Transverse colon (tissue), 4 donors: ENCODE data around the gene LEP. TPM values are rescaled to one million over a fixed set of nuclear protein-coding genes. Genes with fewer than 3 reads are reported as not detected.

ENCODE experiments used
- DNase-seq: peaks from one replicate; pipeline ENCODE4 v3.0.0-alpha.2; 2019
- H3K27ac ChIP-seq, 4 donors: fragments of 200-600 bp; sonication (generic); 2 replicates each; pipeline ENCODE4 v1.5.1; 2016 to 2018; ENCODE audit warnings: inconsistent platforms in 4 of 4
- H3K27me3 ChIP-seq: fragments of 200-600 bp; sonication (generic); 2 replicates; pipeline ENCODE4 v1.5.1; 2017; ENCODE audit warnings: inconsistent platforms
- H3K36me3 ChIP-seq, 4 donors: fragments of 200-600 bp; sonication (generic); 2 replicates each; pipeline ENCODE4 v1.5.1; 2017 to 2019; ENCODE audit warnings: inconsistent platforms in 4 of 4
- H3K4me1 ChIP-seq, 4 donors: fragments of 200-600 bp; sonication (generic); 2 replicates each; pipeline ENCODE4 v1.5.1; 2017 to 2020; ENCODE audit warnings: inconsistent platforms in 4 of 4
- H3K4me3 ChIP-seq, 4 donors: fragments of 200-600 bp; sonication (generic); 1 replicate in 1 of 4; 2 replicates in 3 of 4; pipeline versions ENCODE4 v1.5.1 to v1.6.1; 2017 to 2019; ENCODE audit warnings: inconsistent platforms in 4 of 4
- H3K9me3 ChIP-seq, 2 donors: fragments of 200-600 bp; sonication (generic); 2 replicates each; pipeline ENCODE4 v1.5.1; 2017 to 2019; ENCODE audit warnings: inconsistent platforms in 2 of 2
- EP300 ChIP-seq: sonication (generic); formaldehyde crosslinking; IDR thresholded peaks from one replicate; pipeline ENCODE4 v1.6.1; 2017; ENCODE audit warnings: antibody characterized with exemption, low read depth
- POLR2A ChIP-seq: fragments of 450-650 bp; IDR thresholded peaks from one replicate; pipeline ENCODE4 v1.6.1; 2016; ENCODE audit warnings: antibody characterized with exemption, mild to moderate bottlenecking, moderate library complexity
- POLR2AphosphoS5 ChIP-seq, 3 donors: sonication (generic); formaldehyde crosslinking; IDR thresholded peaks; one replicate each; pipeline ENCODE4 v1.6.1; 2016; ENCODE audit warnings: antibody characterized with exemption in 3 of 3
- WGBS, 2 donors: methylation state at CpG; one replicate each; pipeline ENCODE4 v1.1.5; 2018; ENCODE audit warnings: low coverage in 1 of 2; 5-methylcytosine and 5-hydroxymethylcytosine counted together
- in situ Hi-C, 4 donors: fragments of 200-750 bp; cut with MboI; loops; one replicate each; pipeline versions ENCODE4 v1.15.0 to v1.15.1; 2017; ENCODE audit warnings: low sequenced_read_pairs in 3 of 4, low pct_ligation_motif_present in 1 of 4, low pct_unique_long_range_greater_than_20kb in 1 of 4
- intact Hi-C: fragments of 100-400 bp; cut with DNase I; formaldehyde crosslinking; loops from one replicate; pipeline ENCODE4 v1.15.1; 2023; ENCODE audit warnings: low total_unique reads
- total RNA-seq, 4 donors: library from RNA; depleted of rRNA; stranded (reverse); fragments of >200 nt; gene quantifications; one replicate each; pipeline ENCODE4 v1.1.0, GENCODE V29; 2016
- TF ChIP-seq, protein P1 (sequence below), 5 experiments: fragments of 200-600 bp in 3 of 5; fragments of 450-650 bp in 2 of 5; sonication (generic) in 3 of 5; IDR thresholded peaks; 1 replicate in 2 of 5; 2 replicates in 3 of 5; pipeline ENCODE4 v1.5.1; 2016 to 2017; ENCODE audit warnings: antibody characterized with exemption in 5 of 5, inconsistent platforms in 3 of 5, mild to moderate bottlenecking in 2 of 5, moderate library complexity in 1 of 5

The LEP gene
- total RNA-seq, 4 donors from 2014 or later = 1.1 to 10.8 TPM; not detected in 2

DNA sequence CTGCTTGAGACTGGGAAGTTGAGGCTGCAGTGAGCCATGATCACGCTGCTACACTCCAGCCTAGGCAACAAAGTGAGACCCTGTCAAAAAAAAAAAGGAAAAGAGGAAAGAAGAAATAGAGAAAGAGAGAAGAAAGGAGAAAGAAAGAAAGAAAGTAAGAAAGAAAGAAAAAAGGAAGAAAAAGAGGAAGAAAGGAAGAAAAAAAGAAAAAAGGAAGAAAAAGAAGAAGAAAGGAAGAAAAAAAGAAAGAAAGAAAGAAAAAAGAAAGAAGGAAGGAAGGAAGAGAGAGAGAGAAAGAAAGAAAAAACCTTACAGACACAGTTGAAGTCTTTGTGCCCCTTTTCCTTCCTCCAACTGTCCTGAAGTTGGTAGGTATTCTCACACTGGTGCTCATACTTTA is 26.6 kb upstream of the LEP start:
- in situ Hi-C loops = loop anchor here in 2 of 4 donors (5.0 to 10.0 kb wide), 2 partner anchors 502 to 510 kb away; no protein-coding TSS in a partner anchor
- WGBS, 2 donors = 90 to 100% methylated on average over 1 of the region's 1 CpG
- intact Hi-C loops = no loop called here
- peaks cover 15% of the 10 kb centered on the region for H3K27me3 ChIP-seq
- no peak overlapping the region for H3K4me3 ChIP-seq
- no peaks in the 10 kb centered on the region for H3K36me3 ChIP-seq
- H3K27ac ChIP-seq = no peak overlapping the region
- DNase-seq = no peak
- TF ChIP-seq, protein P1, sequence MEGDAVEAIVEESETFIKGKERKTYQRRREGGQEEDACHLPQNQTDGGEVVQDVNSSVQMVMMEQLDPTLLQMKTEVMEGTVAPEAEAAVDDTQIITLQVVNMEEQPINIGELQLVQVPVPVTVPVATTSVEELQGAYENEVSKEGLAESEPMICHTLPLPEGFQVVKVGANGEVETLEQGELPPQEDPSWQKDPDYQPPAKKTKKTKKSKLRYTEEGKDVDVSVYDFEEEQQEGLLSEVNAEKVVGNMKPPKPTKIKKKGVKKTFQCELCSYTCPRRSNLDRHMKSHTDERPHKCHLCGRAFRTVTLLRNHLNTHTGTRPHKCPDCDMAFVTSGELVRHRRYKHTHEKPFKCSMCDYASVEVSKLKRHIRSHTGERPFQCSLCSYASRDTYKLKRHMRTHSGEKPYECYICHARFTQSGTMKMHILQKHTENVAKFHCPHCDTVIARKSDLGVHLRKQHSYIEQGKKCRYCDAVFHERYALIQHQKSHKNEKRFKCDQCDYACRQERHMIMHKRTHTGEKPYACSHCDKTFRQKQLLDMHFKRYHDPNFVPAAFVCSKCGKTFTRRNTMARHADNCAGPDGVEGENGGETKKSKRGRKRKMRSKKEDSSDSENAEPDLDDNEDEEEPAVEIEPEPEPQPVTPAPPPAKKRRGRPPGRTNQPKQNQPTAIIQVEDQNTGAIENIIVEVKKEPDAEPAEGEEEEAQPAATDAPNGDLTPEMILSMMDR (IDR thresholded peaks at IDR 0.05) = no peak
- TF ChIP-seq POLR2AphosphoS5 (IDR thresholded peaks at IDR 0.05) = no peak
- TF ChIP-seq EP300 = no peak
- TF ChIP-seq POLR2A = no peak
- no peaks in the 10 kb centered on the region for H3K9me3 ChIP-seq
- H3K4me1 ChIP-seq = no peaks in the 10 kb centered on the region

DNA sequence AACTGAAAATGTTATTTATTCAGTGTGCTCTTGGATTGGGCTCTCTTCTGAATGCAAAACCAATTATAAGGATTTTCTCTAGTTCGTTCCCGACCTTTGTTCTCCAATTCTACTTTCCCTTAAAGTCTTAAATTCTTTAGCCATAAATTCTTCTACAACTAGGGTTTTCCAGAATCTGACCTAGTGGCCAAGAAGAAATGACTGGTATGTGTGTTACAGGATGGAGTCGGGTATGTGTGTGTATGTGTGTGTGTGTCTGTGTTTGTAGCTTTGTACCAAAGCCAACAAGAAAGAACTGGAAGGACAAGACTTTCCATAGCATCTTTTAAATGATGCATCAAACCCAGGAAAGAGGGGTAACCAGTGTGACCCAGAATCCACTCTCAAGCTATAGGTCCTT is 25.8 kb upstream of the LEP start:
- DNase-seq = no peak
- in situ Hi-C loops = loop anchor here in 1 of 4 donors (10.0 kb wide), 1 partner anchor 510 kb away; no protein-coding TSS in a partner anchor
- TF ChIP-seq POLR2A (no peak), EP300 (no peak), POLR2AphosphoS5 (IDR thresholded peaks at IDR 0.05) (no peak)
- TF ChIP-seq, protein P1 (IDR thresholded peaks at IDR 0.05) = no peak
- Histone ChIP-seq H3K4me1 (no peaks in the 10 kb centered on the region), H3K36me3 (no peaks in the 10 kb centered on the region), H3K4me3 (no peak overlapping the region), H3K27me3 (peaks cover 14% of the 10 kb centered on the region), H3K27ac (no peak overlapping the region), H3K9me3 (no peaks in the 10 kb centered on the region)
- 52 to 60% methylated on average over 3 of the region's 3 CpGs for WGBS, 2 donors
- intact Hi-C loops = no loop called here

DNA sequence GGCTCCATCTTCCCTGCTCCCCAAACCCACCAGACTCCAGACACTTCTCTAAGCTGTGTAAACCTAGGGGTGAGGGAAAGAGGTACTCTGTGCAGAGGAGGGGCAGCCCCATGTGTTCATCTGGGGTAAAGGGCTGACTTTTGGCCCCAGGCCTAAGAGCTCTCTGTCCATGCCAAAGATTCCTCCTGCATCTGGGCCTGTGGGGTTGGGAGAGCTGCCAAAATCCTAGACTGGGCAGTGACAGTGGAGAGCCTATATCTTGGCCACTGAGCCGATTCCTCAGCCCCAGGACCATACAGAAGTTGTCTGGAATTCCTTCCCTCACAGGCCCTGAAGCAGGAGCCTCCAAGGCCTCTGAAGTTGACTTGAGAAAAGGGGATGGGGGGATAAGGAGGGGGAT is 25.3 kb upstream of the LEP start:
- intact Hi-C loops (no loop called here), in situ Hi-C loops (loop anchor here in 1 of 4 donors (10.0 kb wide), 1 partner anchor 511 kb away; no protein-coding TSS in a partner anchor)
- no peak for DNase-seq
- no peaks in the 10 kb centered on the region for H3K36me3 ChIP-seq
- H3K4me1 ChIP-seq = no peaks in the 10 kb centered on the region
- no peak overlapping the region for H3K4me3 ChIP-seq
- H3K9me3 ChIP-seq = no peaks in the 10 kb centered on the region
- H3K27me3 ChIP-seq = peaks cover 13% of the 10 kb centered on the region
- TF ChIP-seq POLR2A (no peak), EP300 (no peak), POLR2AphosphoS5 (IDR thresholded peaks at IDR 0.05) (no peak)
- TF ChIP-seq, protein P1 (IDR thresholded peaks at IDR 0.05) = no peak
- no peak overlapping the region for H3K27ac ChIP-seq
- 50% methylated on average over 1 of the region's 1 CpG; no CpG with 5 or more reads in 1 of the 2 donors for WGBS, 2 donors

DNA sequence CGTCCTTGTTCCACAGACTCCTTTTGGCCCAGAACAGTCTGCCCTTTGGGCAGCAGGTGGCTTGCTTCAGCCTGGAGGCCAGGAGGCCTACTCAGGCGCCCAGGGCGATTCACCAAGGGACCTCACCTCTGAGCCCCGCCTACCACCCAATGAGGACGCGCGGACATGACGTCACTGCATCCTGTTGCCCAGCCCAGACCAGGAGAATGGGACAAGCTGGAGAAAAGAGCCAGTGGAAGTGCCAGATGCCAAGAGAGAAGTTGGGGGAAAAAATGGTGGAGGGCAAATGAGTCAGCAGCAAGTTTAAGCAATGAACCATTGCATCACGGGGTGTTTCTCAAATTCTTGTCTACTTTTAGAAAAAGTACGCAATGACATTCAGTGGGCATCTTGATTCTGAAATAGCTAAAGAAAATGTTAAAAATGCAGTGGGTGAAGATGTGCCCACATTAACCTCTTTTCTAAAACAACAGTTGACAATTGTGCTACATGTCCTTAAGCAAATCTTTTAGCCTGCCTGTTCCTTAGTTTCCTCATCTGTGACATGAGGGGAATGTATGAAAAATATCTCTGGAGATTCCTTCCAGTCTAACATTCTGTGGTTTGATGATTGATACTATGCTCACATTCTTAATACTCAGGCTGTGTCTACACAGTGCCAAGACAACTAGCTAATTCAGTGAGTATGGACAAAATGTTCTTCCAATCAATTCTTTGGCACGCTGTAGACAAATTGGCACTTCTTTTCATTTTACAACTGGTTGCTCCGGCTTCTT is 23.9 kb upstream of the LEP start:
- no peak for DNase-seq
- Histone ChIP-seq H3K4me3 (no peak overlapping the region), H3K27ac (no peak overlapping the region), H3K4me1 (no peaks in the 10 kb centered on the region), H3K9me3 (no peaks in the 10 kb centered on the region), H3K36me3 (no peaks in the 10 kb centered on the region), H3K27me3 (peaks cover 9% of the 10 kb centered on the region)
- 85 to 88% methylated on average over 3 to 12 of the region's 12 CpGs for WGBS, 2 donors
- in situ Hi-C loops = loop anchor here in 1 of 4 donors (10.0 kb wide), 1 partner anchor 512 kb away; no protein-coding TSS in a partner anchor
- intact Hi-C loops = no loop called here
- no peak for TF ChIP-seq POLR2AphosphoS5 (IDR thresholded peaks at IDR 0.05)
- TF ChIP-seq EP300 = no peak
